NB4 (cell line): ENCODE results near the gene SRSF12.
"Not testable (repeated sequence)": the region's sequence is repeated elsewhere in the genome, so short reads cannot be mapped to it uniquely, and the experiment has no call there.

Experiments
- DNase-seq: peaks from one replicate; pipeline ENCODE4 v3.0.0; 2010; ENCODE audit warnings: low read depth
- H3K4me3 ChIP-seq: one replicate; pipeline ENCODE4 v1.5.1; 2011; ENCODE audit warnings: mild to moderate bottlenecking, low read depth, low read length, moderate library complexity
- MYC ChIP-seq: IDR thresholded peaks from 2 replicates; pipeline ENCODE4 v1.6.1; 2011; ENCODE audit warnings: low read depth, low read length
- POLR2A ChIP-seq: IDR thresholded peaks from 2 replicates; pipeline ENCODE4 v1.6.1; 2011; ENCODE audit warnings: mild to moderate bottlenecking; ENCODE audit not compliant: insufficient read length; ENCODE audit errors: extremely low read depth
- TF ChIP-seq, protein P1 (sequence below): IDR thresholded peaks from one replicate; pipeline ENCODE4 v1.5.1; 2012; ENCODE audit warnings: low read depth, low read length
- TF ChIP-seq, protein P2 (sequence below): IDR thresholded peaks from 2 replicates; pipeline ENCODE4 v1.6.1; 2011; ENCODE audit warnings: low read depth, low read length

Gene SRSF12

DNA sequence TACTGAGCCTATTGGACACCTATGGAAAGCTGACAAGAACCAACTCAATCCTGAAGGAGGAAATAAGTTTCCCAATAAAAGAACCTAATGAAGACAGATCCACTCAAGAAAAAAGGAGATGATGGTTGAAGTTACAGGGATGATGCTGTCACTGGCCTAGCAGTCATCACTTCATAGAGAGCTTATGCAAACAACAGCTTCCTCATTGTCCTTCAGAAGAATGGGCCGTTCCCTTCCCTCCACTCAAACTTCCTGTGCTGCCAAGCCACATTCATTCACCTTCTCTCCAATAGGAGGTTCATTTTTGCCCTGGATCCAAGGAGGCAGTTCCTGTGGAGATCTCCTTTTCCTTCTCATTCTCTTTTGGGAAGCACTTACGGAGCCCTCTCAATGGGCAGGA is 14.2 kb upstream of the SRSF12 start:
- no peak for DNase-seq
- H3K4me3 ChIP-seq = no peak overlapping the region
- TF ChIP-seq POLR2A (no peak), MYC (no peak)
- TF ChIP-seq, protein P1, sequence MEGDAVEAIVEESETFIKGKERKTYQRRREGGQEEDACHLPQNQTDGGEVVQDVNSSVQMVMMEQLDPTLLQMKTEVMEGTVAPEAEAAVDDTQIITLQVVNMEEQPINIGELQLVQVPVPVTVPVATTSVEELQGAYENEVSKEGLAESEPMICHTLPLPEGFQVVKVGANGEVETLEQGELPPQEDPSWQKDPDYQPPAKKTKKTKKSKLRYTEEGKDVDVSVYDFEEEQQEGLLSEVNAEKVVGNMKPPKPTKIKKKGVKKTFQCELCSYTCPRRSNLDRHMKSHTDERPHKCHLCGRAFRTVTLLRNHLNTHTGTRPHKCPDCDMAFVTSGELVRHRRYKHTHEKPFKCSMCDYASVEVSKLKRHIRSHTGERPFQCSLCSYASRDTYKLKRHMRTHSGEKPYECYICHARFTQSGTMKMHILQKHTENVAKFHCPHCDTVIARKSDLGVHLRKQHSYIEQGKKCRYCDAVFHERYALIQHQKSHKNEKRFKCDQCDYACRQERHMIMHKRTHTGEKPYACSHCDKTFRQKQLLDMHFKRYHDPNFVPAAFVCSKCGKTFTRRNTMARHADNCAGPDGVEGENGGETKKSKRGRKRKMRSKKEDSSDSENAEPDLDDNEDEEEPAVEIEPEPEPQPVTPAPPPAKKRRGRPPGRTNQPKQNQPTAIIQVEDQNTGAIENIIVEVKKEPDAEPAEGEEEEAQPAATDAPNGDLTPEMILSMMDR = no peak
- TF ChIP-seq, protein P2, sequence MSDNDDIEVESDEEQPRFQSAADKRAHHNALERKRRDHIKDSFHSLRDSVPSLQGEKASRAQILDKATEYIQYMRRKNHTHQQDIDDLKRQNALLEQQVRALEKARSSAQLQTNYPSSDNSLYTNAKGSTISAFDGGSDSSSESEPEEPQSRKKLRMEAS = no peak

DNA sequence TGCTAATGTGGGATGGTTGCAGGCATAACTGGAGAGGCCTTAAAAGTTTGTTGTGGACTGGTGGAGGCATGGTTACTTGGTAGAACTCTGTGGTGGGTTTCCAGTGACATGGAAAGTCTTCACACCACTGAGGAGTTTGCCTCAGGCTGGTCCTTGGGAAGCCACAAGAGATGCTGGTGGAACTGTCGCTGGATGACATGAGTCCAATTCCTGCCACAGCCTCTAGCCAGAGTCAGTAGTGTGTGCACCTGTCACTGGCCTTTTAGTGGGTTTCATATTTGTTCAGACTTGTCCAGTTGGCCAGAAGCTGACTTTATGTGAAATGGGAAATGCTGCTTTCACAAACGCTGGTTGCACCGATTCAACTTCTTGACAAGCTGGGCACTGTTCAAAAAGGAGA is 13.7 kb upstream of the SRSF12 start:
- TF ChIP-seq, protein P1 = no peak
- TF ChIP-seq, protein P2 = no peak
- TF ChIP-seq MYC = no peak
- no peak for TF ChIP-seq POLR2A
- DNase-seq = no peak
- no peak overlapping the region for H3K4me3 ChIP-seq

DNA sequence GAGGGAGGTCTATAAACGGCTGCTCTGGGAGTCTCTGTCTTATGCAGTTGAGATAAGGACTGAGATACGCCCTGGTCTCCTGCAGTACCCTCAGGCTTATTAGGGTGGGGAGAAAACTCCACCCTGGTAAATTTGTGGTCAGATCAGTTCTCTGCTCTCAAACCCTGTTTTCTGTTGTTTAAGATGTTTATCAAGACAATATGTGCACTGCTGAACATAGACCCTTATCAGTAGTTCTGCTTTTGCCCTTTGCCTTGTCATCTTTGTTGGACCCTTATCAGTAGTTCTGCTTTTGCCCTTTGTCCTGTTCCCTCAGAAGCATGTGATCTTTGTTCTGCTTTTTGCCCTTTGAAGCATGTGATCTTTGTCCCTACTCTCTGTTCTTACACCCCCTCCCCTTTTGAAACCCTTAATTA is 10.4 kb upstream of the SRSF12 start:
- DNase-seq = peak; percentile 46
- H3K4me3 ChIP-seq = not testable (repeated sequence)

DNA sequence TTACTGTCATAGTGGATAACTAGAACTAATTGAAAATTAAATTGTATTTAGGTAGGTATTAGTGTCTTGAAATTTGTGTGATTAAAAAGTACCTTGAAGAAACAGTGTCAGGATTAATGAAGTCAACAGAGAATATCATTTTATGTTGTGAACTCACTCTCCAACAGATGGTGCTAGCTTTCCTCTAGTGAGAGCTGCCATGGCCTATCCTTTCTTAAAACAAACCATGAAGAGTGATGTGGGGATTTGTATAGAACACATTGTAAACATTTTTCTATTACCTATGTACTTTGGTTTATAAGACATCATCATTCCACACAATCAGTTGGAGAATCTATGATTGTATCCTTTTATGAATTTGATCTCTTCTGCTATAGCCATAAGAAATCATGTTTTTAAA is 4.8 kb upstream of the SRSF12 start:
- TF ChIP-seq, protein P1 = peak; percentile 41
- no peak for TF ChIP-seq POLR2A
- TF ChIP-seq, protein P2 = no peak
- peak; percentile 64 for DNase-seq
- no peak overlapping the region for H3K4me3 ChIP-seq

DNA sequence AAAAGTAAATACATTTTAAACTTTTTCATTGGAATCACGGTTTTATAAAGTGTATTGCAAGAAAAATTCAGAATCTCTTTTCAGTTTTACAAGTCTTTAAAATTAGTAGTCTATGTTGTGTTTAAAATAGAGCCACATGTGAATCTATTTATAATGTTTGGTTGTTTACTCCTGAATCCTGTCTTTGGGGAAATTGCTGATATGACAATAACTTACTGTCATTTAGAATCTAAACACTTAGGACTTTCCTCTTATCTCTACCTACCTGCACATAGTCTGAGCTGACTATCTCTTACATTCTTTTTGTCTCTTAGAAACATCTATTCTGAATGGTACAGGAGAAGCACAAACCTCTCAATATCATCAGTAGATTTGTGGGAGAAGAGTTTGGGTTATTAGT is 4.1 kb upstream of the SRSF12 start:
- H3K4me3 ChIP-seq = no peak overlapping the region
- no peak for DNase-seq
- TF ChIP-seq POLR2A (no peak), MYC (no peak)
- TF ChIP-seq, protein P2 = no peak
- TF ChIP-seq, protein P1 = no peak

DNA sequence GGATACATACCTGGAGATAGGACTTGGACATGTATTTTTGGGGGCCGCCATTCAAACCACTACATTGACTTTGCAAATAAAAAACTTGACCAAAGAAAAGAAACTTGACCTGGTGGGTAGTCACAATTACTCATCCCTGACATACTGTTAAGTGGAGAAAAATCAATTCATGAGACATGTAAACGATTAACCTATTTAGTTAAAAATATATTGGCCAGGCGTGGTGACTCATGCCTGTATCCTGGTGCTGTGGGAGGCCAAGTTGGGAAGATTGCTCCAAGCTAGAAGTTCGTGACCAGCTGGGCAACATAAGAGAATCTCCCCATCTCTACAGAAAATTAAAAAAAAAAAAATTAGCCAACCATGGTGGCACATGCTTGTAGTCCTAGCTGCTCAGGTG is 2.5 kb upstream of the SRSF12 start:
- TF ChIP-seq MYC (no peak), POLR2A (no peak)
- TF ChIP-seq, protein P2 = no peak
- TF ChIP-seq, protein P1 = no peak
- DNase-seq = no peak
- H3K4me3 ChIP-seq = no peak overlapping the region
